Left renal pelvis (tissue), 4 donors: ENCODE results near the gene CD22. TPM values are rescaled to one million over a fixed set of nuclear protein-coding genes. Genes with fewer than 3 reads are reported as not detected.

ENCODE experiments used
- DNase-seq, 4 donors: peaks; one replicate each; pipeline ENCODE4 v3.0.0-alpha.2; 2013; ENCODE audit warnings: low read depth in 4 of 4, low spot score in 3 of 4
- polyA plus RNA-seq, 4 donors: library from polyadenylated mRNA; unstranded; fragments of 120-200 nt; gene quantifications; one replicate each; pipeline ENCODE4 v1.2.1, GENCODE V29; 2013; ENCODE audit not compliant: insufficient read length in 4 of 4

Gene CD22
- polyA plus RNA-seq, 4 donors = 7.5 to 43.9 (median 29.6) TPM

DNA sequence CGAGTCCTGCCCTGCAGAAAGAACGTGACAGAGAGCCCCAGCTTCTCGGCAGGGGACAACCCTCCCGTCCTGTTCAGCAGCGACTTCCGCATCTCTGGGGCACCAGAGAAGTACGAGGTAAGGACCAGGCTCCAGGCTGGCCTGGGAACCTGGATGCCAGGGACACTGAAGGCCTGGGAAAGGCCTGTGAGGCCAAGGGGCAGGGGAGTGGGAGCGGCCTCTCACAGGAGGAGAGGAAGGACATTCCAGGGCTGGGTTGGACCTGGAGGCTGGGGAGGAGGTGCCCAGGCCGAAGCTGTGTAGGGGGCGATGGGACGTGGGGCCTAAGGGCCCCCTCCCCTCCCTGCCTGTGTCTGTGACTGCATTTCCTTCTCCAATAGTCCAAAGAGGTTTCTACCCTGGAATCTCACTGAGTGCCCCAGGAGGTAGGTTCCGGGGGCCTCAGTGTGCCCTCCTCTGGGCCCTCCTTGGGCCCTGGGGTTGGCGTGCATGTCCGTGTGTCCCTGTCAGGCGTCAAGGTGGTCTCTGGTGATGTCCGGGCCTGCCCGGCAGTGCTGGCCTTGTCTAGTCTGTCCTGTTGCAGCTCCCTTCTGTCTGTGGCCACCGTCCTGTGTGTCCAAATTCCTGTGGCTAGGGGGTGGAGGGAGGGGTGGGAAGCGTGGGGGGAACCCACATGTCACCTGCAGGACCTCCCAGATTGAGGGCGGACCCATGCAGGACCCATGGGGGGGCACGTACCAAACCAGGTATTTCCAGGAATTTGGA is 16.9 kb upstream of the CD22 start:
- DNase-seq = no peak

DNA sequence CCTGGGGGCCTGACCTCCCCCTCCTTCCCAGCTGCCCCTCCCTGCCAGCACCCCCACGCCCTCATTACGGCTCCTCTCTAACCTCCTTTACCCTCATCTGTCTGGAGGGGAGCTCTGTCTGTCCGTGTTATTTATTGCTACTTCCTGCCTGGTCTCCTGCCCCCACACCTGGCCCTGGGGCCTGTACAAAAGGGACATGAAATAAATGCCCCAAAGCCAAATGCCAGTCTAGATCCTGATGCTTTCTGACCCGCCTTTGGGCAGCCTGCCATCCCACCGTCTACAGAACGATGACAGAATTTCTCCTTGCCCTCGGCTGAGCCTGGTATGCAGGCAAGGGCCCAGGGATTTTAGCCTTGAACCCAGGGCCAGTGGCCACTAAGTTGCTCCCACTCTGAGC is 15.4 kb upstream of the CD22 start:
- DNase-seq = no peak

DNA sequence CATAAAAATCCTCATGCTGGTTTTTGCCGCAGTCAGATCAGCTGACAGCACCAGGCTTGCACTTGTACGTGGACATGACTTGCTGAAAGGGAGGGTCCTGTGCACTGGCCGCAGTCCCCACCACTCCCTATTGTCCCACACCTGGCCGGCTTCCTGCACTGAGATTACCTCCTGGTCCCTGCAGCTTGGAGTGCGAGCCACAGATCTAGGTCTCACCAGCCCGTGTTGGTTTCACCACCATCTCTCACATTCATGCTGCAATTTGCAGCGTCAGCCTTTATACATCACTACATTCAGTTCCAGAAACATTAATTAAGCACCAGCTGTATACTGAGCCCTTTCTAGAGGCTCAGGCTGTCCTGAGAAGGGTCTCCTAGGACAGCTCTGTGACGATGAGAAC is 15.0 kb upstream of the CD22 start:
- DNase-seq = no peak

DNA sequence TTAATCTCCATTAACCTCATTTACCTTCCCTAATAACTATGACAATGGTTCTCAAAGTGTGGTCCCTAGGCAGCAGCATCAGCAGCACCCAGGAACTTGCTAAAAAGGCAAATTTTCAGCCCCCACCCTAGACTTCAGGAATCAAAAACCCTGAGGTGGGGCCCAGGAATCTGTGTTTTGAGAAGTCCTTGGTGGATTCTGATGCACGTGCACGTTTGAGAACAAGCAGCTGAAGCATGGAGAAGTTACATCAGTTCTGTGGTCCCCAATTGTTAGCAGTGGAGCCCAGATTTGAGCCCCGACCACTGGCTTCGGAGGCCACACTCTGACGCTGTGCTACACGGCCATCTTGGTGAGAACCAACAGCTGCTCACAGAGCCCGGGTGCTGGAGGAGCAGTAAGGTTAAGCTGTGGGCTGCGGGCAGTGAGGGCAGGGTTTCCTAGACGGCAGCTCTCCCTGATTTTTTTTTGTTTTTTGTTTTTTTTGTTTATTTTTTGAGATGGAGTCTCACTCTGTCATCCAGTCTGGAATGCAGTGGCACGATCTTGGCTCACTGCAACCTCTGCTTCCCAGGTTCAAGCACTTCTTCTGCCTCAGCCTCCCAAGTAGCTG is 14.0 kb upstream of the CD22 start:
- DNase-seq = no peak

DNA sequence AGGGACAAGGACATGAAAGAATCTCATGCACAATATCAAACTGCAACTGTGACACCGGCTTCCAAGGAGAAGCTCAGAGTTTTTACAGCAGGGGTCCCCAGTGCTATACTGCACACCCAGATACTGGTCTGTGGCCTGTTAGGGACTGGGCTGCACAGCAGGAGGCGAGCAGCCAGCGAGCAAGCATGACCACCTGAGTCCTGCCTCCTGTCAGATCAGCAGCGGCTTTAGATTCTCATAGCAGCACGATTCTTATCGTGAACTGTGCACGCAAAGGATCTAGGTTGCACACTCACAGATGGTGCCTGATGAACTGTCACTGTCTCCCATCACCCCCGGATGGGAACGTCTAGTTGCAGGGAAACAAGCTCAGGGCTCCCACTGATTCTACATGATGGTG is 13.1 kb upstream of the CD22 start:
- no peak for DNase-seq

DNA sequence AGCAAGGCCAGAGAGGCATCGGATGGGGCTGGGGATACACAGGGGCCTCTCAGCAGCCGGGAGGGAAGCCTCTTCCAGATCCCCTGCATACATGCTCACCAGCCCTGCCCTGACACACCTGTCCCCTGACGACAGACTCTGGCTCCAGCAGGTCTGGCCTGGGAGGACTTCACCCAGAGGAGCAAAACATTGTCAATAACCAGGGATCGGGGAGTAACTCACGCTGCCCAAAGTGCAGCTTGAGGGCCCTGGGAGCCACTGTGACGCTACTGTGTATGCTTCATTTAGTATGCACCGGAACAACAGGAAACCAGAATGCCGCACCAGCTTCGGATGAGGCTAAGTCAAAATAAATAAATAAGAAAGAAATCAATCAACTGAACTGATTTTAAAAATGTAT is 12.4 kb upstream of the CD22 start:
- no peak for DNase-seq

DNA sequence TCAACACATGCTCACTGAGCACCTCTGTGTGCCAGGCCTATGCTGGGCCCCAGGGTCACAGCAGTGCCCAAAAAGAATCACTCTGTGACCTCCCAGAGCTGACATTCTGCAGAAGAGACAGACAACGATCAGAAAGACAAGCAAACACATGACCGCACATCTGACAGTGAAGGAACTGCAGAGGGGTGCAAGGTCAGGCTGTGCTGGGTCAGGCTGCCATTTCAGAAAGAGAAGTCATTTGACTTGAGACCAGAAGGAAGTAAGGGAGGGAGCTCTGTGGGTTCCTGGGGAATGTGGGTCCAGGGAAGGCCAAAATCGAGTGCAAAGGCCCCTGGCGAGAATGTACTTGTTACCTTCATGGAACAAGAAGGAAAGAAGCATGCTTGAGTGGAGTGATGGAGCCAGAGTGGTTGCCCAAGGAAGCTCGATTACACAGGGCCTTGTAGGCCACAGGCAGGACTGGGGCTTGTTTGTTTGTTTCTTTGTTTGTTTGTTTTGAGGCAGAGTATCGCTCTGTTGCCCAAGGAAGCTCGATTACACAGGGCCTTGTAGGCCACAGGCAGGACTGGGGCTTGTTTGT is 11.4 kb upstream of the CD22 start:
- no peak for DNase-seq

DNA sequence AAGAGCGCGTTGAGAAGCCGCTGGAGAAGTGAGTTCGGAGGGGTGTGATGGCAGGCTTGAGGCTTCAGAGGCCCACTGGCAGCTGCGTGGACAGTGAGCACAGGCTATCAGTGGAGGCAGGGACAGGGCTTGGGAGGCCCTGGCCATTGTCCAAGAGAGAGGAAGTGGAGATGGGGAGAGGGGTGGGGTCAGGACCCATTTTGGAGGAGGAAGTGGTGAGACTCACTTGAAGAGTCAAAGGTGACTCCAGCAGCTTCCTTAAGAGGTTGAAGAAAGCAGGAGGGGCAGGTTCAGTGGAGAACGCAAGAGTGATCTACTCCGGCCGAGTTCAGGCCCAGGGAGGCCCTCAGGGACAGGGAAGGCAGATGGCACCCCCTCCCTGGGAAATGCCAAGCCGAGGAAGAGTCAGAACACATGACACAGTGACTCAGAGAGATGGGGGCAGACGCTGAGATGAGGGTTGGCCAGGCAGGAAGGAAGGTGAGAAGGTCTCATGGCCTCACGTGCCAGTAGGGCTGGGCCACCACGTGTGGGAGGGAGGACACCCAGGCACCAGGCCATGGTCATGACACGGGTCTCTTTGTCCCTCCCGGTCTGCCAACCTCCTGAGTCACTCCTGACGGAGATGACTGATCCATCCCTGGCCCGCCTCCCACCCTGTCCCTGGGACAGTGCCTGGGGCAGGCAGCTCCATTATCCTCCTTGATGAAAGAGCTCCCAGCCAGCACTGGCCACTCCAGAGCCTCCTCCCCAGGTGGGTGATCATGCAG is 10.1 kb upstream of the CD22 start:
- DNase-seq = no peak

DNA sequence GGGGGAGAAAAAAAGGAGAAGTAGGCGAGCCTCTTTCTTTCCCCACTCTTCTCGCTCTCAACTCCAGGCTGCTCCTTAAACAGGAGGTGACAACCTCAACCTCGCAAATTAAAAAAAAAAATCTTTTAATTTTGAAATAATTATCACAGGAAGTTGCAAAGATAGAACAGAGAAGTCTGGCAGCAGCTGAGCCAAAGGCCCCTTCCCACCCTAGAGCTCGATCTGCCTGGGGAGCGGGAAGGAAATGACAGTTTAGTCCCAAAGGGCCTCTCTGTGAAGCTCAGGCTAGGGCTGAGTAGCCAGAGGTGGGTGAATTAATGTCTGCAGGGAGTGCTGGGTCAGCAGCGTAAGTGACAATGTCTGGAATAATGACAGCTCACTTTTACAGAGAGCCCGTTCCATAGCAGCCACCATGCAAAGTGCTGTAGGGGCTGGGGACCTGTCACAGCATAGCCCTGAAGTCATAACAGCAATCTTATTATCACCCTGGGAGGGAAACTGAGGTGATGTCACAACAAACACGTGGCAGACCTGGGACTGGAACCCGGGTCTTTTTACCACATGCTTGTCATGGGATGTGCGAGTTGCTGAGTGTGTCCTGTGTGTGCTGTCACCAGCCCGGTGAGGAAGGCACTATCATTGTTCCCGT is 8.8 kb upstream of the CD22 start:
- DNase-seq = no peak

DNA sequence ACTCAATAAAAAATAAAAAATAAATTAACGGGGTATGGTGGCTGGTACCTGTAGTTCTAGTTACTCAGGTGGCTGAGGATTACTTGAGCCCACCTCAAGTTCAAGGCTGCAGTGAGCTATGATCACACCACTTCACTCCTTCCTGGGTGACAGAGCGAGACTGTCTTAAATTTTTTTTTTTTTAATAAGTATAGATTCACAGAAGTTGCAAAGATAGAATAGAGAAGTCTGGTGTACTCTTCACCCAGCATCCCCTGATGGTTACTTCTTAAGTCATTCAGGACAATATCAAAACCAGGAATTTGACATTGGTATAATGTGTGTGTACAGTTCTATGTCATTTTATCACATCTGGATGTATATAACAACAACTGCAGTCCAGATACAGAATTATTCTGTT is 7.7 kb upstream of the CD22 start:
- DNase-seq = no peak

DNA sequence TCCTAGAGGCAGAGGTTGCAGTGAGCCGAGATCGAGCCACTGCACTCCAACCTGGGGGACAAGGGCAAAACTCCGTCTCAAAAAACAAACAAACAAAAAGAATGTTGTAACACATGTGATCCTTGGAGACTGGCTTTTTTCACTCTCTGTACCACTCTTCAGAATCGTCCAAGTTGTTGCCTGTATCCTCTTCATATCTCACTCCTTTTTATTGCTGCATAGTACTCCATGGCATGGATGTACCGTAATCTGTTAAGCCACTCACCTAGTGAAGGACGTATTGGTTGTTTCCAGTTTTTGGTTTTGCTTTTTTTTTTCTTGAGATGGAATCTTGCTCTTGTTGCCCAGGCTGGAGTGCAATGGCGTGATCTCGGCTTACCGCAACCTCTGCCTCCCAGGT is 7.0 kb upstream of the CD22 start:
- no peak for DNase-seq

DNA sequence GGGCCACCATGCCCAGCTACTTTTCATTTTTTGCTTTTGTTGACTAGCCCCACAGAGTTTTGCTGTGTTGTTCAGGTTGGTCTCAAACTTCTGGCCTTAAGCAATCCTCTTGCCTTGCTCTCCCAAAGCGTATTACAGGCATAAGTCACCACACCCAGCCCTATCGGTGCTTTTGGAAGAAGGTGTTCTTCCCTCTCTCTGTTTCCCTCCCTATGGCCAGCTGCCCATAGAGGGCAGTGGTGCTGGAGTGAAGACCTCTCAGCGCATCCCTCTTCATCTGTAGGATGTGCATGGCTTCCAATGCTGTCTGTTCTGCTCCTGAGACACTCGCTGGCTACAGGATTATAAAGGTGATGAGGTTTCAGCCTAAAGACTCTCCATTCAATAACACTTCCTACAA is 1.3 kb upstream of the CD22 start:
- DNase-seq = no peak

DNA sequence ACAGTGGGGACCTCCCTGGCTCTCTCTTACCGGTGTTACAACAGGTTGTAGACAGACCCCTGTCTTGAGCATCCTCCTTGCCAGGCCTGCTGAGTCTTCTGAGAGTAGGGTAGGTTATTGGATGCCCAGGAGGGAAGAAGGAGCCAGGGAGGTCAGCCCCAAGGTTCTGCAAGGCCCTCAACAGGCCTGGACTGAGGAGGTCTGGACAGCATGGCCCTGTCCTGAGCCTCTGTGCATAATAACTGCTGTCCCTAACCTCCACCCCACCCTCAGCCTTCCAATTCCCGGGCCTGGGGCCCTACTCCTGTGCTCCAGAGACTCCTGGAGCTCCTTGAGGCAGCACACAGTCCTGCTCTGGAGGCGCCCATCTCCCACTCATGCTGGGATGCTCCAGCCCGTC is 336 bp downstream of the CD22 start:
- no peak for DNase-seq

DNA sequence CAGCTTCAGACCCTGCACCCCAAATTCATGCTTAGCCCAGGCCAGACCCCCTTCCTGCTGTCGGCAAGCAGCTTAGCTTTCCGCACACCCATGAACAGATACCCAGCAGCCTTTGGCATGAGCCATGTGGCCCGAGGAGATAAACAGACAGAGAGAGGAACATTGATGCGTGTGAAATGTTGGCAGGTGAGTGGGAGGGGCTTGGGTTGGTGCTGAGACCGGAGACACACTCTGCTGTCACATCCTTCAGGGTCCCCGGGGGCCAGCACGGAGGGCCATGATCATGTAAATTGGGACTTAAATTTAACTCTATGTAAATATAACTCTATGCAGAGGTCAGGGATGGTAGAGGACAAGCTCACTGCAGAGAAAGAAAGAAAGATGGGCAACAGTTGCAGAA is 1.5 kb downstream of the CD22 start:
- DNase-seq = no peak

DNA sequence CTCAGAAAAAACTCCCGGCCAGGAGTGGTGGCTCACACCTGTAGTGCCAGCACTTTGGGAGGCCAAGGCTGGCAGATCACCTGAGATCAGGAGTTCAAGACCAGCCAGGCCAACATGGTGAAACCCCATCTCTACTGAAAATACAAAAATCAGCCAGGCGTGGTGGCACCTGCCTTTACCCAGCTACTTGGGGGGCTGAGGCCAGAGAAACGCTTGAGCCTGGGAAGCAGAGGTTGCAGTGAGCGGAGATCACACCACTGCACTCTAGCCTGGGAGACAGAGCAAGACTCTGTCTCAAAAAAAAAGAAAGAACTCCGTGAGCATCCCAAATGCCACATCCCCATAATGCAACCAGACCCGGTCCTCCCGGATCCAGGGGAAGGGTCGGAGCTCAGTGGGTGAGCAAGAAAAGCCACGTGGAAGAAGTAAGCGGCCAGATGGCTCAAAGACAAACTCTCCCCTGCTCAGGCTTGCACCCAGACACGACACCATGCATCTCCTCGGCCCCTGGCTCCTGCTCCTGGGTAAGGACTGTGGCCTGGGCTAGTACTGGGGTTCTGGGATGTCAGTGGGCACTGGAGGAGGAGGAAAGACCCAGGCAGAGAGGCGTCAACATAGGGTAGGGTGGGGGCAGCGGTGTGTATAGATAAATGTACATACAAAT is 2.7 kb downstream of the CD22 start:
- DNase-seq = no peak

DNA sequence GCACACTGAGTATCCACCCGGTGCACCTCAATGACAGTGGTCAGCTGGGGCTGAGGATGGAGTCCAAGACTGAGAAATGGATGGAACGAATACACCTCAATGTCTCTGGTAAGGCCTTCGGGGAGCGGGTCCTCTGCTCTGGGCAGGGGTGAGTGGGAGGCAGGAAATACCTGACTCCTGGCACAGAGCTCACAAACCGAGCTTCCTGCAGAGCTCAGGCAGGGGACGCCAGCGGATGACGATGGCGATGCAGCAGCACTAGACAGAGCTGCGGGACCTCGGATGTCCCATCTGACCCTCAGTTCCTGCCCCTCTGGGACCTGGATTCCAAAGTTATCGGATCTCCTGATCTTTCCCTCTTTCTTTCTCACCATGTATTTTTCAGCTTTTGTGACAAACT is 3.8 kb downstream of the CD22 start:
- no peak for DNase-seq

DNA sequence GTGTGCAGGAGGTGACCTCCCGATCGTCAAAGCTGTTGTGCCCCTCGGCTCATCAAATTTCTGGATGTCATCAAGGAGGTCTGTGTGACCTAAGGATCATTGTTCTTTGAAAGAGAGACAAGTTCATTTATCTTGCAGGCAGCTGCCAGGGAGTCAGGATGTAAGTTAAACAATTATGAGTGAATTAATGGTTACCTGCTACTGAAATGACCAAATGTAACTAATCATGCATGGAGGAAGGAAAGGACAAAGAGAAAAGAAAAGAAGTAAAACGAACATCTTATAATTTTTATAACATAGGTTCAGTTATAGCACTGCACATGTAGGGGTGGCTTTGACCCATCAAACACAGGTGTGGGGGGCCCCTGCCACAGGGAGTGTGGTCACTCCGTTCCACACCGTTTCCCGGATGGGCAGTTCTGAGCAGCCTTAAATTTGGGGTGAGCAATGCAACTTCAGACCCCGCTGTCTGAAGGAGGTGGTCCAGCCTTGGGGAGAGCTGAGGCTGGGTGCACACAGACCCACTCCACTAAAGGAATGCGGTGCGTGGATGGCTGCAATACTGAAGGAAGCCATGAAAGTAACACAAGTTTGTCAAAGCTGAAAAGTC is 5.3 kb downstream of the CD22 start:
- DNase-seq = no peak

DNA sequence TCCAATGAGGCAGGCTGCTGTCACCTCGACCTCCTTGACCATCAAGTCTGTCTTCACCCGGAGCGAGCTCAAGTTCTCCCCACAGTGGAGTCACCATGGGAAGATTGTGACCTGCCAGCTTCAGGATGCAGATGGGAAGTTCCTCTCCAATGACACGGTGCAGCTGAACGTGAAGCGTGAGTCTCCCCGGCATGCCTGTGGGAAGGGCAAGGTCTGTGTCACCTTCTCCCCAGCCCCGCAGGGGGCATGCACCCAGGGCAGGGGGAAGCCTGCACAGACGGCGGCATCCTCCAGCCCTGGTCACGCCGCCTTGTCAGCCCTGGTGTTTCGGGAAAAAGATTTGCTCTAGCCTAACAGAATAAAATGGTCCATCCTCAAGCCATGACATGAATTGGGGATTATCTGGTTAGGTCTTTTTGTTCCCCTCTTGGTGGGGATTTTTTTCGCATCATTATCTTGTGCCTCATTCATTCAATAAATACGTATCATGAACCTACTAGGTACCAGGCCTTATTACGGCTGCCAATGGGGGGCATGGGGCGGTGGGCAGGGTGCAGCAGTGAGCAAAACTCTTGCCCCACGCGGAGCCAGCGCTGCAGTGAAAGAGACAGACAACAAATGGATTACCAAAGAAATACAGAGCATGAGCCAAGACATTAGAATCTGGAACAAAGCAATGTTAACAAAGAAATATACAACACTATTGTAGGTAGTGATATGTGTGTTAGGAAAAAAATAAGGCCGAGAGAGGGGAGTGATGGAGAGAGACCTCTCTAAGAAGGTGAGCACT is 7.4 kb downstream of the CD22 start:
- no peak for DNase-seq
